SH-SY5Y (cell line): Measurements from ENCODE around the gene HLF.

ENCODE experiments used
- GATA2 ChIP-seq: IDR thresholded peaks from 2 replicates; pipeline ENCODE4 v1.6.1; 2011; ENCODE audit warnings: mild to moderate bottlenecking, low read depth, low read length
- GATA3 ChIP-seq: IDR thresholded peaks from 2 replicates; pipeline ENCODE4 v1.6.1; 2011; ENCODE audit warnings: low read depth, mild to moderate bottlenecking, low read length, moderate library complexity

DNA sequence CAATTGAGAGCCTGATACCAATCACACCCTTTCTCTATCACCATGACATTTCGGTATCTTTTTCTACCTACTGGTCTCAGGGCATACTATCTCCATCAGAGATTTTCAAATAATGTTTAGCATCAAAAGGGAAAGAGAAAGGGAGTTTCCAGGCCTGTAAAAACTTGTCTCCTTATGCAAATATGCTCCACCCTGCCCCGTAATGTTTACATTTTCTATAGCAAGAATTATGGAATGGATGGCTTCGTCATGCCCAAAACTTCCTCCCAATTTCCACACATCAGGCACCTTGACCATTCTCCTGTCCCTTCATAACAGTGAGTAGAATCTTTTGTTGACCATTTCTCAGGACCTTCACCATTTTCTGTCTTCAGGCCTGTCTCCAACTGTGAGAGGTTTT lies 30.9 kb upstream of the HLF start:
- TF ChIP-seq GATA2 (no peak), GATA3 (no peak)
